ENCODE measurements around the gene UBASH3B.

Gene UBASH3B

GRCh38 chr11:122791836-122792235 is 136.3 kb downstream of the UBASH3B start:
- no peak for DNase-seq

- DNase-seq, result no peak
These were observed 138.0 kb downstream of the UBASH3B start for GRCh38 chr11:122793515-122793914.

DNA sequence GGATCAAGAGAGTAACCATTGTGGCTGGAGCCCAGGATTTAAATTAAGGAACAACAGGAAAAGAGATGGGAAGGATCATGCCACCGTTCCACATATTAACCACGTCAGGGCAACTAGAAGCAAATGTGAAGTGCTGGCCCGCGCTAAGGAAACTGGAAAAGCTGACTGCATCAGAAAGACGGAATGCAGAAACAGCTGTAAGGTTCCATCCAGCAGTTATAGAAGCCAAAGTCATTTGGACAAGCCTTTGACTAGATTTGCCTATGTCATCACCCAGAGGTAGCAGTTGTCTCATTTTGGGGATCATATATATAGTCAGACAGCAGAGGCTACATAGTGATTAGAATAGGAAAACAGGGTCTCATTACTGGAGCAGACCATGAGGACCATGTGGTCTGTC is 139.8 kb downstream of the UBASH3B start:
- DNase-seq, result no peak

DNA sequence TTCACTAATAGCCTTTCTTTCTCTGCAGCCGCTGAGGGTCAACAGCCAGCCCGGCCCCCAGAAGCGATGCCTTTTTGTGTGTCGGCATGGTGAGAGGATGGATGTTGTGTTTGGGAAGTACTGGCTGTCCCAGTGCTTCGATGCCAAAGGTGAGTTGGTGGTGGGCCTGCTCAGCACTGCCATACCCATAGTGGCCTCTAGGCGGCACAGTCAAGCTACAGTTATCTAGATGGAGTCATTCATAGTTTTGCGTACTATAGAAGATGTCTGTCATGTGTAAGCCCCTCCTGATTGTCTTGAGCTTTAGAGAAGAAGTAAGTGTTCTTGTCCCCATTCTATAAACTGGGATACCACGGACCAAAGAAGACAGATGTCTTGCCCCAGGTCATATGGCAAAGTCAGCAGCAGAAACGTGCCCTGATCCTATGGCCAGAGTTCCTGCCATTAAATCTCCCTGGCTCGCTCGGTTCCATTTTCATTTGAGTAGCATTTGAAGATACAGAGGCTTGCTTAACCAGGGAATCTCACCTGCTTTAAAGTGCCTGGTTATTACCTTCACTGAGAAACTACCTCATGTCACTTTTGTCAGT is 140.7 kb downstream of the UBASH3B start:
- DNase-seq, result peak; percentile 16

DNA sequence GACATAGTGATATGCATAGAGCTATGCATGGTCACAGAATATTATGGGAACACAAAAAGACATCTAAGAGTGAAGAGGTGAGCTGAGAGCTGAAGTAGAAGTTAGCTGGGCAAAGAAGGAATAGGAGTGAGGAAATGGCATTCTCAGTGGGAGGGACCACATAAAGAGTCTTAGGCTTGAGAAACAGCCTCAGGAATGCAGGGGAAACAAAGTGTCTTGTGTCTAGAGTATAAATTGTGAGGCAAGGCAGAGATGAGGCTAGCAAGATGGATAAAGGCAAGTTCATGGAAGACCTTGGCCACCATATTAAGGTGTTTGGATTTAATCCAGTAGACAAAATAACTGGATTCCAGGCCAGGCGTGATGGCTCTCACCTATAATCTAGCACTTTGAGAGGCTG is 142.1 kb downstream of the UBASH3B start:
- DNase-seq, result no peak

DNA sequence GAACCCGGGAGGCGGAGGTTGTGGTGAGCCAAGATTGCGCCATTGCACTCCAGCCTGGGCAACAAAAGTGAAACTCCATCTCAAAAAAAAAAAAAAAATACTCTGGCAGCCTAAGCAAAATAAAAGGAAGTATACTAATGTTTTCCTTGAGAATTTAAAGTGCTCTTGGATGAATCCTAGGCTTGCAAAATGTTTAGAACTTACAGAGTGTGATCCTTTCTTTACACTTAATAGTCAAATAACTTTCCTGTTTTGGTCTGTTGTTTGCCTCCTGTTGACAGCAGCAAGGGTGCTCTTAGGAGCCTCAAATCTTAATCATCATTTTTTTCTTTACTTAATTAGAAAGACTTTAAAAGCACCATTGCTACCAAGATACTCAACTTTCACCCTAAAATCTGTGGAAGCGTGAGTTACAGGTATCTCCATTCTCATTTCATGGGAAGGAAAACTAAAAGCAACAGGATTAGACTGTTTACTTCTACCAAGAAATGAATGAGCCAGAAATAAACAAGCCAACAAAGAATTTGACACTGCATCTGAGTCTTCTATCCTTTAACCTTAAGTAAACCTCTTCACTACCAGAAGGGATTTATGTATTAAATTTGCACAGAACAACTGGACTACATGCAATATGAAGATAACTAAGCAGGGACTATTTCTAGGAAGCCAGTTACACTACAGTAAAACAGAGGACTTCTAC is 144.0 kb downstream of the UBASH3B start:
- no peak for DNase-seq

GRCh38 chr11:122802876-122803275 is 147.4 kb downstream of the UBASH3B start:
- no peak for DNase-seq

- no peak for DNase-seq
These were observed 147.8 kb downstream of the UBASH3B start for GRCh38 chr11:122803306-122803705.

GRCh38 chr11:122803716-122804115 is 148.2 kb downstream of the UBASH3B start:
- no peak for DNase-seq

DNA sequence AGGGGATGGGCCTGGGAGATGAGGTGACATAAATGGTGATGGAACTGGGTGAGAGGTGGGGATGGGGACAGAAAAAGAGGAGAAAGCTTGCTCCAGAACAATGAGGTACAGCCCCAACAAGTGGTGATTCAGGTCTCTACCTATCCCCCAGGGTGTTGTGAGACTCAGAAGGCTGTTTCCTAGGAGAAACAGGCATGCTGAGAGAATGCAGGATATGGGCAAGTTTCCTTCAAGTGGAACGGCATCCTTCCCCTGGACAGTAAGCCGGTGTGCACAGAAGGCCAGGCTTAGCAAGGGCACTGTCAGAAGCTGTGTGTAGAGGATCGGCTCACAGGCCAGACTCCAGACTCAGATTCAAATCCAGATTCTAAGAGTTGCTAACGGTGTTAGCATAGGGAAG is 148.6 kb downstream of the UBASH3B start:
- DNase-seq, result no peak

GRCh38 chr11:122804796-122805195 is 149.3 kb downstream of the UBASH3B start:
- no peak for DNase-seq

DNA sequence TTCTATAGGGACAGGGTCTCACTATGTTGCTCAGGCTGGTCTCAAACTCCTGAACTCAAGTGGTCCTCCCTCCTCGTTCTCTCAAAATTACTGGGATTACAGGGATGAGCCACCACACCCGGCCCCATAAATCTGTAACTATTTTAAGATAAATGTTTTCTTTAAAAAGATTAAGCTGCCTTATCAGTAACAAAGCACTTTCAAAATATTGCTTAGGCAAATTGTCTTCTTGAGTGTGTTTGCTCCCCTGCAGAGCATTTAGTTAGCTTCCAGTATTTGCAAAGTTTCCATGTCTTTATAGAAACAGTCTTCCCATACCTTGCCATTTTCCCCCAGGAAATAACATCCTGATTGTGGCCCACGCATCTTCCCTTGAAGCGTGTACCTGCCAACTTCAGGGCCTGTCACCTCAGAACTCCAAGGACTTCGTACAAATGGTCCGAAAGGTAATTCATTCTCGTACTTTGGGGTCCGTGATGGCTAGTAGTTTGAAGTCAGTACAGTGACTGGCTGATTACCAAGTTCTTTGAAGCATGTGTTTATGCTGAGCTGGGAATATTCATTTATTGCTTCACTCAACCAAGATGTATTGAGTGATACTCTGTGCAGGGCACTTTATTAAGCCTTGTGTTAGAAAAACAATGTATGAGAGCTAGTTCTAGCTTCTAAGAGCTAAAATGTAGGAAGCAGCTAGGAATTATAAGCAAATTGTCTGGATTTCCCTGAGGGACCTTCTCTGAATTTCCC is 152.4 kb downstream of the UBASH3B start:
- DNase-seq, result no peak

GRCh38 chr11:122808478-122808869 is 153.0 kb downstream of the UBASH3B start:
- DNase-seq, result no peak

GRCh38 chr11:122809866-122810265 is 154.3 kb downstream of the UBASH3B start:
- DNase-seq, result no peak

DNA sequence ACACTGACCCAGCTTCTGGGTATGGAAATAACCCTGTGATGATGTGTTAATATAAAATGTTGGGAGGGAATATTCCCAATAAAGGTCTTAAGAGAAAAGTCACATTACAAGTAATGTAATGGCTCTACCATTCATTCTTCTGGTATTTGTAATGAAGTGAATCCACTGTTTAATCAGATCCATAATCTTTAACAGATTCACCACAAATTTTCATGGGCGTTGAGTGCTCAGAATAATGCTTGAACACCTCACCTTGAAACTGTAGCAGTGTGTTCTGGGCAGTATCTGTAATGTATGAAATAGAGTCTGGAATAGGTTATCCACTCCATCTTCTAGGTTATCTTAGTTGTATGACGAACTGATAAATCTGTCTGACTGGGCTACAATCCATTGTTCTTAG is 156.2 kb downstream of the UBASH3B start:
- no peak for DNase-seq

- DNase-seq, result no peak
These were observed 157.1 kb downstream of the UBASH3B start for GRCh38 chr11:122812638-122813037.

GRCh38 chr11:122813176-122813893 is 157.8 kb downstream of the UBASH3B start:
- no peak for DNase-seq

- no peak for DNase-seq
These were observed 158.4 kb downstream of the UBASH3B start for GRCh38 chr11:122813894-122814270.

DNA sequence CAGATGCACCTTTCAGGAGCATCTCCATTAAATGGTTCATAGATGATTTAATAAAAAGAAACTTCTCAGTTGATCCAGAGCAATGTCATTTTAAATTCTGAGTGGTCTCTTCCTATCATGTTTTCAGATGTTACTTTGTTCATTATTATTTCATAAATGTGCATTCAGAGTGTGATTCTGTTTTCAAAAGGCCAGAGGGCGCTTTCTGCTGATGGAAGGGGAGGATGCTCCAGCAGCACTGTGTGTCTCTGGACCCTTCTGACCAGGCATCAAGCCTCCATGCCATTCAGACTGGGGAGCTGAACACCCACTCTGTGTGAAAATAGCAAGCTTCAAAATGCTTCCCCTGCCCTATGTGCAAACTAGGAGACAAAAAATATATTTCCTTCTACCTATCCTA is 158.9 kb downstream of the UBASH3B start:
- no peak for DNase-seq

DNA sequence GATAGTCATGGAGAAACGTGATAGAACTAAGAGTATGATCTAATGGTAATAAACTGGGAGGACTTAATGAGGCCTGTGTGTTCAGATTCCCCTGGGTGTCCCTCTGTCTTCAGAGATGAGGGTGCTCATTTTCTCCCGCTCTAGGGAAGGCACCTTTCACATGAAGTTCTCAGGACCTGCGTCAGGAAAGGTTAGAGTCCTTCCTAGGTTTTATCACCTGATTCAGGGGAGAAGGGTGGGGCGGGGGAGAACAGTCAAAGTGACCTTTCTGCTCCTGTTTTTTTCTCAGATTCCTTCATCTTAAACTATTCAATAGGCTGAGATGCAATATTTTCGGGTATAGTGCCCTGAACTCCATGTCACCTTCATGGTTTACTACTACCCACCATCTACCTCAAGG is 160.4 kb downstream of the UBASH3B start:
- DNase-seq, result no peak

DNA sequence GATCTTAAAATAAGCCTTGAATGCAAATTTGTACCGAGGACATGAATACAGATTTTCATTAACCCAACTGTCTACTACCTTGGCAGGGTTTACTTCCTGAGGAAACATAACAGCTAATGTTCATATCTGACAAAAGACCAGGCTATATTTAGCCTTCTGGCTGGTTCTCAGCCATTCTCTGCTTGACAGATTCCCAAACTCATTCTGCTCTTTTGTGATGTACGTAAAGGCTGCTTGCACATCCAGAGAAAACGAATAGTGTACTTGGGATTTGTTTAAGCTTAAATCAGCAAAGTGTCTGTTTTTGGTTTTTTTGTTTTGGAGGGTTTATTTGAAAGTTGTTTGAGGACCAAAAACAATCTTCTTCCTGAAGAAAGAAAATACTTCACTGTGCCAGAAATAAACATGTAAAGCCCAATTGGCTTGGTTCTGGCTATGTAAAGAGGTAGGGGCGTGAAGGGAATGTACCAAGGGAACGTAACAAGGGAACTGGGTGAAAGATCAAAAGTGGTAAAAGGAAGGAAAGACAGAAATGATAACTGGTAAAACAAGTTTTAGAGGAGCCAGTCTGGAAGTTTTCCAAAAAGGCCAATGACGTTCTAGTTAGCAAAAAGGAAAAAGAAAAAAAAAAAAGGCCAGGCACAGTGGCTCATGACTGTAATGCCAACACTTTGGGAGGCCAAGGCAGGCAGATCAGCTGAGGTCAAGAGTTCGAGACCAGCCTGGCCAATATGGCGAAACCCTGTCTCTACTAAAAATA is 161.4 kb downstream of the UBASH3B start:
- no peak for DNase-seq

GRCh38 chr11:122820158-122820557 is 164.6 kb downstream of the UBASH3B start:
- DNase-seq, result no peak

DNA sequence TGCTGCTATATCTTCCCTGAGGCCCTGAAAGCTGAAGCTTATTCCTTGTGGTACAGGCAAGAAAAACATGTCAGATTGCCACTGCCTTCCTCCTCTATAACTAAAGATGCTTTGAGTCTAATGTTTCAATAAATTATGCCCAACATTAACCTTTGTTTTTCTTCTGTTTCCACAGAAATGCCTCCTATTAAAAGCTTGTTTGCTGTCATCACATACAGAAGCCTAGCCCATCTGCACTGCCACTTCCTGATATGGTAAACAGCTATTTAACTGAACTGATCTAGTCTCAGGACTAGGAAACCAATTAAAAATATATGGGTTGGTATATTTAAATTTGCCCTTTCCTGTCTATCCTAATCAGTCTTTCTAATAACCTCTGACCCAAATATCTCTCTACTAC is 165.6 kb downstream of the UBASH3B start:
- DNase-seq, result no peak
